Left renal cortex interstitium (tissue), 4 donors: Measurements from ENCODE around the gene ANXA10. TPM values are rescaled to one million over a fixed set of nuclear protein-coding genes. Genes with fewer than 3 reads are reported as not detected.
"Not testable (repeated sequence)": the region's sequence is repeated elsewhere in the genome, so short reads cannot be mapped to it uniquely, and the experiment has no call there.

ENCODE experiments used
- DNase-seq, 4 donors: peaks; one replicate each; pipeline ENCODE4 v3.0.0-alpha.2; 2013; ENCODE audit warnings: low read depth in 4 of 4, low spot score in 2 of 4, missing footprints in 1 of 4
- polyA plus RNA-seq, 4 donors: library from polyadenylated mRNA; unstranded; fragments of 120-200 nt; gene quantifications; one replicate each; pipeline ENCODE4 v1.2.1, GENCODE V29; 2013; ENCODE audit not compliant: insufficient read length in 4 of 4

Gene ANXA10
- polyA plus RNA-seq, 4 donors = 0.21 to 0.34 (median 0.25) TPM; not detected in 1

- not testable (repeated sequence) for DNase-seq
Observed at GRCh38 chr4:168113059-168113458, 20.7 kb downstream of the ANXA10 start.

GRCh38 chr4:168118116-168118655, 25.8 kb downstream of the ANXA10 start:
- DNase-seq = no peak

- no peak for DNase-seq
Observed at GRCh38 chr4:168119100-168119499, 26.8 kb downstream of the ANXA10 start.

GRCh38 chr4:168119890-168120289, 27.6 kb downstream of the ANXA10 start:
- no peak for DNase-seq

GRCh38 chr4:168120811-168121210, 28.5 kb downstream of the ANXA10 start:
- no peak for DNase-seq

GRCh38 chr4:168124008-168124641, 31.8 kb downstream of the ANXA10 start:
- no peak for DNase-seq

- DNase-seq = no peak
Observed at GRCh38 chr4:168126952-168127351, 34.6 kb downstream of the ANXA10 start.

- DNase-seq = no peak
Observed at GRCh38 chr4:168128601-168129000, 36.3 kb downstream of the ANXA10 start.

GRCh38 chr4:168129046-168129772, 36.9 kb downstream of the ANXA10 start:
- no peak for DNase-seq

GRCh38 chr4:168129802-168130201, 37.5 kb downstream of the ANXA10 start:
- DNase-seq = no peak

GRCh38 chr4:168131196-168131595, 38.9 kb downstream of the ANXA10 start:
- DNase-seq = no peak

GRCh38 chr4:168134651-168135050, 42.3 kb downstream of the ANXA10 start:
- no peak for DNase-seq

- DNase-seq = not testable (repeated sequence)
Observed at GRCh38 chr4:168135860-168136259, 43.5 kb downstream of the ANXA10 start.

- DNase-seq = not testable (repeated sequence)
Observed at GRCh38 chr4:168137695-168138094, 45.4 kb downstream of the ANXA10 start.

- no peak for DNase-seq
Observed at GRCh38 chr4:168138143-168138542, 45.8 kb downstream of the ANXA10 start.

- no peak for DNase-seq
Observed at GRCh38 chr4:168139336-168139735, 47.0 kb downstream of the ANXA10 start.

- no peak for DNase-seq
Observed at GRCh38 chr4:168141733-168142132, 49.4 kb downstream of the ANXA10 start.

GRCh38 chr4:168143601-168144000, 51.3 kb downstream of the ANXA10 start:
- DNase-seq = no peak

- no peak for DNase-seq
Observed at GRCh38 chr4:168150420-168151050, 58.2 kb downstream of the ANXA10 start.

GRCh38 chr4:168151327-168151726, 59.0 kb downstream of the ANXA10 start:
- DNase-seq = no peak

GRCh38 chr4:168152837-168153500, 60.6 kb downstream of the ANXA10 start:
- DNase-seq = no peak
